GM21529 (cell line): ENCODE results near the gene HES3.

Experiments used
- ATAC-seq: cut with Tn5 transposase; IDR thresholded peaks from one replicate; pipeline ENCODE4 v1.9.1; 2021; ENCODE audit not compliant: unreplicated experiment

HES3 gene

GRCh38 chr1:6260961-6261614 is 17.1 kb downstream of the HES3 start, which contains the start of gene GPR153:
Gene GPR153, minus strand, starts transcription at chr1:6261098. Its CDS starts 6,193 bp downstream, at chr1:6254905.
- ATAC-seq: no peak

- no peak for ATAC-seq
Measured at GRCh38 chr1:6261615-6261995, 17.6 kb downstream of the HES3 start.

- no peak for ATAC-seq
Measured at GRCh38 chr1:6262555-6263420, 18.8 kb downstream of the HES3 start.

- ATAC-seq: no peak
Measured at GRCh38 chr1:6263716-6264115, 19.7 kb downstream of the HES3 start.

- ATAC-seq: no peak
Measured at GRCh38 chr1:6265151-6265550, 21.2 kb downstream of the HES3 start.

GRCh38 chr1:6266641-6267040 is 22.7 kb downstream of the HES3 start:
- ATAC-seq: no peak

- no peak for ATAC-seq
Measured at GRCh38 chr1:6267686-6268322, 23.8 kb downstream of the HES3 start.

- ATAC-seq: no peak
Measured at GRCh38 chr1:6268415-6268814, 24.4 kb downstream of the HES3 start.

GRCh38 chr1:6269296-6269695 is 25.3 kb downstream of the HES3 start:
- ATAC-seq: no peak

- ATAC-seq: no peak
Measured at GRCh38 chr1:6269720-6270400, 25.9 kb downstream of the HES3 start.

- no peak for ATAC-seq
Measured at GRCh38 chr1:6270401-6270800, 26.4 kb downstream of the HES3 start.

- no peak for ATAC-seq
Measured at GRCh38 chr1:6271006-6271405, 27.0 kb downstream of the HES3 start.

GRCh38 chr1:6271554-6271953 is 27.6 kb downstream of the HES3 start:
- no peak for ATAC-seq

- no peak for ATAC-seq
Measured at GRCh38 chr1:6272452-6272851, 28.5 kb downstream of the HES3 start.

GRCh38 chr1:6272868-6273267 is 28.9 kb downstream of the HES3 start:
- ATAC-seq: no peak

- no peak for ATAC-seq
Measured at GRCh38 chr1:6273380-6273891, 29.5 kb downstream of the HES3 start.

GRCh38 chr1:6274102-6274501 is 30.1 kb downstream of the HES3 start:
- no peak for ATAC-seq

GRCh38 chr1:6274622-6275139 is 30.7 kb downstream of the HES3 start:
- no peak for ATAC-seq

GRCh38 chr1:6275826-6276782 is 32.1 kb downstream of the HES3 start:
- no peak for ATAC-seq
